ENCODE measurements around the gene DDI1.

DDI1 gene

DNA sequence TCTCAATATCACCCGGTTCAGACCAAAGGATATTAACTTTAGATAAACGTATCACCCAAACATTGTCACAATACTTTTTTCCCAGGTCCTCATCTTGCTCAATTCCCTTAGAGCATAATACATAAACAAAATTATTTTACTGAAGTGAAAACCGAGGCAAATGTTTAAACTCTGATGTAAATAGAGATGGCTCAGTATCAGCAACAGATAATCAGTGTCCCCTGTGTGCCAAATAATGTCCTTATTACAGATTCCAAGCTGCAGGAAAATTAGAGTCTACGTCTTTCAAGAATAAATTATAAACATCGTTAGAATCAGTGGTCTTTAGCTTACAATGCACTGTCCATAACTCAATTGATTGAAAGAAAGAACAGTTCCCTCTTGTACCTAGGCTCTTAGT, 50.2 kb downstream of the DDI1 start:
- DNase-seq = no peak

All from stimulated activated CD4-positive, alpha-beta T cell treated with anti-CD3 and anti-CD28 coated beads, Interleukin-12 subunit alpha, Interleukin-12 subunit beta, amount 100 ng/mL, for 4 hours (primary cell).